CD4-positive, alpha-beta T cell (primary cell): Measurements from ENCODE around the gene KRTAP4-7. TPM values are rescaled to one million over a fixed set of nuclear protein-coding genes. Genes with fewer than 3 reads are reported as not detected.
"Not testable (repeated sequence)": the region's sequence is repeated elsewhere in the genome, so short reads cannot be mapped to it uniquely, and the experiment has no call there.

Experiments used
- ATAC-seq: fragments of 200-7000 bp; cut with Tn5 transposase; one replicate; pipeline ENCODE4 v1.10.0; 2022; ENCODE audit warnings: mild to moderate bottlenecking; ENCODE audit not compliant: poor library complexity
- CTCF ChIA-PET: fragments of 350-600 bp; sonication (Branson Sonifier 250); formaldehyde crosslinking; loops from one replicate; lab custom pipeline; 2021; ENCODE audit warnings: antibody characterized with exemption, inconsistent platforms; lab: Charles Lee
- POLR2A ChIA-PET: fragments of 350-600 bp; sonication (Branson Sonifier 250); formaldehyde crosslinking; loops from one replicate; lab custom pipeline; 2021; ENCODE audit warnings: antibody characterized with exemption, inconsistent platforms; lab: Charles Lee
- DNase-seq, 14 experiments: peaks; one replicate each; pipeline ENCODE4 v3.0.0-alpha.2; 2013 to 2020; ENCODE audit warnings: mixed read lengths in 2 of 14
- H3K27ac ChIP-seq, 2 donors: one replicate each; pipeline versions ENCODE4 v1.5.1 to v1.7.0; 2013; ENCODE audit warnings: low read length in 2 of 2, low read depth in 1 of 2, mild to moderate bottlenecking in 1 of 2
- H3K27me3 ChIP-seq, 2 experiments: 1 replicate in 1 of 2; 2 replicates in 1 of 2; pipeline versions ENCODE4 v1.6.1 to v1.7.0; 2013; ENCODE audit warnings: low read length in 2 of 2, control low read depth in 1 of 2, mild to moderate bottlenecking in 1 of 2, moderate library complexity in 1 of 2; ENCODE audit not compliant: insufficient read depth in 2 of 2, control insufficient read depth in 1 of 2
- H3K36me3 ChIP-seq: one replicate; pipeline ENCODE4 v1.6.1; 2013; ENCODE audit warnings: low read length, control low read depth; ENCODE audit not compliant: insufficient read depth
- H3K4me1 ChIP-seq: one replicate; pipeline ENCODE4 v1.6.1; 2013; ENCODE audit warnings: low read length, control low read depth; ENCODE audit not compliant: insufficient read depth
- H3K4me3 ChIP-seq: one replicate; pipeline ENCODE4 v1.5.1; 2013; ENCODE audit warnings: mild to moderate bottlenecking, low read length, moderate library complexity
- H3K9me3 ChIP-seq, 2 experiments: 1 replicate in 1 of 2; 2 replicates in 1 of 2; pipeline versions ENCODE4 v1.6.1 to v1.7.0; 2013; ENCODE audit warnings: low read length in 2 of 2, mild to moderate bottlenecking in 2 of 2, control low read depth in 1 of 2, moderate library complexity in 1 of 2; ENCODE audit not compliant: control insufficient read depth in 1 of 2, insufficient read depth in 1 of 2
- H3K27ac Mint-ChIP-seq: one replicate; pipeline ENCODE4 v1.8.0; 2020; ENCODE audit warnings: mixed read lengths
- H3K27me3 Mint-ChIP-seq: one replicate; pipeline ENCODE4 v1.8.0; 2021; ENCODE audit warnings: mixed read lengths
- H3K36me3 Mint-ChIP-seq: one replicate; pipeline ENCODE4 v1.8.0; 2021; ENCODE audit warnings: low read depth, mixed read lengths
- H3K4me1 Mint-ChIP-seq: one replicate; pipeline ENCODE4 v1.8.0; 2021; ENCODE audit warnings: low read depth, mixed read lengths
- H3K4me3 Mint-ChIP-seq: one replicate; pipeline ENCODE4 v1.8.0; 2020; ENCODE audit warnings: mild to moderate bottlenecking, mixed read lengths
- H3K9me3 Mint-ChIP-seq: one replicate; pipeline ENCODE4 v1.8.0; 2020; ENCODE audit warnings: mixed read lengths
- intact Hi-C, 2 experiments: fragments of 100-400 bp; cut with DNase I in 1 of 2; cut with micrococcal nuclease in 1 of 2; formaldehyde crosslinking; loops; one replicate each; pipeline versions ENCODE4 v1.15.1 to v1.9.0; 2023 to 2025; cut with DNase I, micrococcal nuclease
- total RNA-seq, 174 experiments: library from RNA in 2 of 174; stranded (reverse) in 2 of 174; gene quantifications; one replicate each; pipeline ENCODE4 v1.2.3 and lab custom pipeline; 2021 to 2026
- TF ChIP-seq, protein P1 (sequence below): fragments of 200-600 bp; IDR thresholded peaks from one replicate; pipeline ENCODE4 v1.8.0; 2022; ENCODE audit warnings: antibody characterized with exemption, mild to moderate bottlenecking

KRTAP4-7 gene
- total RNA-seq, 2 experiments from 2014 or later: not detected

GRCh38 chr17:41105347-41105746 lies 21.4 kb downstream of the KRTAP4-7 start, which contains the start of gene KRTAP4-9:
TSS of gene KRTAP4-9 (plus strand) at chr17:41105389. CDS start at chr17:41105389, 0 bp downstream.
- Mint-ChIP-seq H3K4me1 (peaks cover 14% of the 10 kb centered on the region), H3K27me3 (peaks cover 14% of the 10 kb centered on the region)
- H3K27ac Mint-ChIP-seq, CTCF ChIA-PET, ATAC-seq, intact Hi-C loops, POLR2A ChIA-PET, DNase-seq, H3K36me3 Mint-ChIP-seq, H3K27ac ChIP-seq, H3K9me3 ChIP-seq, H3K4me3 ChIP-seq, H3K36me3 ChIP-seq, H3K4me3 Mint-ChIP-seq, H3K9me3 Mint-ChIP-seq, H3K27me3 ChIP-seq, H3K4me1 ChIP-seq: not testable (repeated sequence)

- Histone ChIP-seq H3K27ac (no peak overlapping the region), H3K4me3 (no peak overlapping the region), H3K4me1 (no peaks in the 10 kb centered on the region), H3K36me3 (no peaks in the 10 kb centered on the region), H3K27me3 (no peaks in the 10 kb centered on the region), H3K9me3 (no peaks in the 10 kb centered on the region)
- ATAC-seq: no peak
- POLR2A ChIA-PET: no interaction called here
- intact Hi-C loops: loop anchor here in 1 of 2 experiments (1.0 kb wide), 1 partner anchor 21 kb away; no protein-coding TSS in a partner anchor
- Mint-ChIP-seq H3K4me1 (peaks cover 7% of the 10 kb centered on the region), H3K27ac (no peak overlapping the region), H3K27me3 (peaks cover 14% of the 10 kb centered on the region), H3K4me3 (no peak overlapping the region), H3K36me3 (no peaks in the 10 kb centered on the region), H3K9me3 (no peaks in the 10 kb centered on the region)
- TF ChIP-seq, protein P1, sequence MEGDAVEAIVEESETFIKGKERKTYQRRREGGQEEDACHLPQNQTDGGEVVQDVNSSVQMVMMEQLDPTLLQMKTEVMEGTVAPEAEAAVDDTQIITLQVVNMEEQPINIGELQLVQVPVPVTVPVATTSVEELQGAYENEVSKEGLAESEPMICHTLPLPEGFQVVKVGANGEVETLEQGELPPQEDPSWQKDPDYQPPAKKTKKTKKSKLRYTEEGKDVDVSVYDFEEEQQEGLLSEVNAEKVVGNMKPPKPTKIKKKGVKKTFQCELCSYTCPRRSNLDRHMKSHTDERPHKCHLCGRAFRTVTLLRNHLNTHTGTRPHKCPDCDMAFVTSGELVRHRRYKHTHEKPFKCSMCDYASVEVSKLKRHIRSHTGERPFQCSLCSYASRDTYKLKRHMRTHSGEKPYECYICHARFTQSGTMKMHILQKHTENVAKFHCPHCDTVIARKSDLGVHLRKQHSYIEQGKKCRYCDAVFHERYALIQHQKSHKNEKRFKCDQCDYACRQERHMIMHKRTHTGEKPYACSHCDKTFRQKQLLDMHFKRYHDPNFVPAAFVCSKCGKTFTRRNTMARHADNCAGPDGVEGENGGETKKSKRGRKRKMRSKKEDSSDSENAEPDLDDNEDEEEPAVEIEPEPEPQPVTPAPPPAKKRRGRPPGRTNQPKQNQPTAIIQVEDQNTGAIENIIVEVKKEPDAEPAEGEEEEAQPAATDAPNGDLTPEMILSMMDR: no peak
- CTCF ChIA-PET: no interaction called here
- DNase-seq: no peak
Observed at GRCh38 chr17:41107941-41108450, 24.0 kb downstream of the KRTAP4-7 start.

DNA sequence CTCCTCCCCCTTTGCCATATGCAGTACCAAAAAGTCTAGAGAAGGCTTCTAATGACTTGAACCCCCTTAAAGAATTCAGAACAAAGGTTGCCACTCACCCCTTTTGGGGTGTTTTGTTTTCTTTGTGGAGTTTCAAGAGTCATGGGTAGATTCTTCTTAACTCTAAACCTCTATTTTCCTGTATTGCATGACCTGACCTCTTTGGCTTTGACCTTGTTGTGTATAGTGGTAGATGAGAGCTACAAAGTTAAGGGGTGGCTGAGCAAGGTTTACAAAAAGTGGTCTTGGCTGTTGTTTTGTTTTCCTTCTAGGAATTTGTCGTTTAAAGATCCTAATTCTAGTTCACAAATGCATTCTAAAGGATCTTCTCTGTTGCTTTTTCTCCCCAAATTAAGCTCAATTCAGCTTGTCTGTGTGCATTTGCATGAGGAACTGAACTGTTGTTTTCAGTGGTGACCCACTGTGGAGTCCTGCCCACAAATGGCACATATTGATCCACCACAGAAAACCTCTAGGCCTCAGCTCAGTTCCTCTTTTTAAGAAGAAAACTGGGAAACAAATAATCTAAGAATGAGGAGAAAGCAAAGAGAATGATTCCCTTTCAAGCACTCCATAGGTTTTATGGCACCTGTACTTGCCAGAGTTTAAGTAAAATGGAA lies 24.9 kb downstream of the KRTAP4-7 start:
- H3K4me3 Mint-ChIP-seq, intact Hi-C loops: not testable (repeated sequence)

DNA sequence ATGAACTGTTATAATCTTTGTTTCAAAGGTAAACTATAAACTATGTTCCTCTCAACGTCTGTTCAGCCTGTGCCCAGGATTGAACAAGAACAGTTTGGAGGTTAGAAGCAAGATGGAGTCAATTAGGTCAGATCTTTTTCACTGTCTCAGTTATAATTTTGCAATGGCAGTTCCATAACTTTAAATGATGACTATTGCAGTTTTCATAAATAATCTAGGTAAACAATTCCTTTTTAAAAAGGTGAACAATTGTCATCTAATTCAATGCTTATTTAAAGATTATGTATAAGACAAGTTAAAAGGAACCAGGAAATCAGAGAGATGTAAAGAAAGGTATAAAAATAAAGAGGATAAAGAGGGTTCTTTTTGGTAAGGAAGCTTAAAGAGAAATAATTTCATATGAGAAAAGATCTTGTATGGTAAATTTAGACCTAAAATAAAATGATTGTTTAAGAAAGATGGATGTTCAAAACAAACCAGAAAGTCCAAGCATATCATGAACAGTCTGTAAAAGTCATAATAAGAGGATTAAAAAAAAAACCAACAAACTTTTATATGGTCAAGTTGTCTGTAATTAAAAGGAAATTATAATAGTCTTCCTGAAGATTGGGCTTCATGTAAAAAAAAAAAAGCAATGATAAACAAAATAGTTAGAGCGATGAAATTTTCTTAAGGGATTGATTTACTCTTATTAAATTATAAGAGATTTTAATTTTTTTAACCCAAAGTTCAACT lies 27.4 kb downstream of the KRTAP4-7 start:
- no peaks in the 10 kb centered on the region for H3K36me3 Mint-ChIP-seq
- ChIA-PET CTCF (no interaction called here), POLR2A (no interaction called here)
- peaks cover 1% of the 10 kb centered on the region for H3K9me3 Mint-ChIP-seq
- no peaks in the 10 kb centered on the region for H3K27me3 ChIP-seq
- H3K4me3 Mint-ChIP-seq: no peak overlapping the region
- no peak overlapping the region for H3K4me3 ChIP-seq
- TF ChIP-seq, protein P1: no peak
- no peak overlapping the region for H3K27ac Mint-ChIP-seq
- no peak overlapping the region for H3K27ac ChIP-seq
- peaks cover 9% of the 10 kb centered on the region for H3K27me3 Mint-ChIP-seq
- H3K4me1 ChIP-seq: peaks cover 3% of the 10 kb centered on the region
- ATAC-seq (no peak), DNase-seq (no peak)
- intact Hi-C loops: no loop called here
- H3K9me3 ChIP-seq: no peaks in the 10 kb centered on the region
- H3K4me1 Mint-ChIP-seq: peaks cover 9% of the 10 kb centered on the region
- H3K36me3 ChIP-seq: no peaks in the 10 kb centered on the region

More for the DNA sequence above, 24.9 kb downstream of the KRTAP4-7 start:
- ATAC-seq, H3K4me1 ChIP-seq, H3K27ac Mint-ChIP-seq, H3K27me3 ChIP-seq, CTCF ChIA-PET, H3K9me3 ChIP-seq, H3K4me1 Mint-ChIP-seq, H3K36me3 Mint-ChIP-seq, POLR2A ChIA-PET, H3K36me3 ChIP-seq, H3K9me3 Mint-ChIP-seq, H3K4me3 ChIP-seq, DNase-seq, H3K27ac ChIP-seq: not testable (repeated sequence)
- H3K27me3 Mint-ChIP-seq: peaks cover 14% of the 10 kb centered on the region
